ENCODE measurements around the gene SCAP.

Gene SCAP

GRCh38 chr3:47380601-47381316 lies 95.0 kb downstream of the SCAP start, which contains the start of gene PTPN23:
Gene PTPN23, plus strand, starts transcription at chr3:47381021. Its CDS starts 76 bp downstream, at chr3:47381097.
- TF ChIP-seq CTCF (IDR thresholded peaks at IDR 0.05; ENCODE audit: insufficient read depth, low read depth, low read length, missing control alignments): no peak
- peak within 1 kb of the TSS; percentile 96 for H3K4me3 ChIP-seq (ENCODE audit: low read length)
- DNase-seq (ENCODE audit: low read depth): peak; percentile 99

GRCh38 chr3:47380026-47380600 lies 95.6 kb downstream of the SCAP start:
- no peak for DNase-seq (ENCODE audit: low read depth)
- TF ChIP-seq CTCF (IDR thresholded peaks at IDR 0.05; ENCODE audit: insufficient read depth, low read depth, low read length, missing control alignments): no peak
- peak overlapping the region; percentile 96 for H3K4me3 ChIP-seq (ENCODE audit: low read length)

- H3K4me3 ChIP-seq (ENCODE audit: low read length): peak overlapping the region; percentile 96
- DNase-seq (ENCODE audit: low read depth): no peak
- no peak for TF ChIP-seq CTCF (IDR thresholded peaks at IDR 0.05; ENCODE audit: insufficient read depth, low read depth, low read length, missing control alignments)
These were observed 96.3 kb downstream of the SCAP start for GRCh38 chr3:47379411-47379899.

GRCh38 chr3:47378869-47379268 lies 96.9 kb downstream of the SCAP start:
- H3K4me3 ChIP-seq (ENCODE audit: low read length): no peak overlapping the region
- no peak for TF ChIP-seq CTCF (IDR thresholded peaks at IDR 0.05; ENCODE audit: insufficient read depth, low read depth, low read length, missing control alignments)
- DNase-seq (ENCODE audit: low read depth): no peak

GRCh38 chr3:47377186-47377585 lies 98.6 kb downstream of the SCAP start:
- DNase-seq (ENCODE audit: low read depth): no peak

GRCh38 chr3:47376393-47376792 lies 99.3 kb downstream of the SCAP start:
- TF ChIP-seq CTCF (IDR thresholded peaks at IDR 0.05; ENCODE audit: insufficient read depth, low read depth, low read length, missing control alignments): no peak
- DNase-seq (ENCODE audit: low read depth): no peak
- no peak overlapping the region for H3K4me3 ChIP-seq (ENCODE audit: low read length)

More at GRCh38 chr3:47377186-47377585, 98.6 kb downstream of the SCAP start:
- TF ChIP-seq CTCF (IDR thresholded peaks at IDR 0.05; ENCODE audit: insufficient read depth, low read depth, low read length, missing control alignments): no peak
- no peak overlapping the region for H3K4me3 ChIP-seq (ENCODE audit: low read length)
